GM23338 (cell line): Measurements from ENCODE around the gene KCNC4. TPM values are rescaled to one million over a fixed set of nuclear protein-coding genes. Genes with fewer than 3 reads are reported as not detected.

Experiments used
- ATAC-seq: fragments of 200-7000 bp; cut with Tn5 transposase; 3 replicates; pipeline ENCODE4 v1.9.1; 2020
- DNase-seq: peaks from one replicate; pipeline ENCODE4 v3.0.0-alpha.2; 2015; ENCODE audit warnings: low spot score
- H2AFZ ChIP-seq: fragments of 200-600 bp; sonication (generic); 2 replicates; pipeline ENCODE4 v1.8.0; 2016; ENCODE audit warnings: antibody characterized with exemption, mild to moderate bottlenecking, moderate library complexity
- H3F3A ChIP-seq: fragments of 200-600 bp; sonication (generic); replicated peaks from 2 replicates; pipeline ENCODE4 v1.8.0; 2017; ENCODE audit warnings: antibody characterized with exemption, mixed run types, low read depth
- H3K27ac ChIP-seq: fragments of 200-600 bp; sonication (generic); 2 replicates; pipeline ENCODE4 v1.6.1; 2016; ENCODE audit warnings: low read depth
- H3K27me3 ChIP-seq: fragments of 200-600 bp; sonication (generic); 2 replicates; pipeline ENCODE4 v1.8.0; 2016; ENCODE audit warnings: mild to moderate bottlenecking, mixed run types, moderate library complexity; ENCODE audit not compliant: insufficient read depth
- H3K36me3 ChIP-seq: fragments of 200-600 bp; sonication (generic); 2 replicates; pipeline ENCODE4 v1.8.0; 2016; ENCODE audit warnings: mild to moderate bottlenecking; ENCODE audit not compliant: insufficient read depth
- H3K4me1 ChIP-seq: fragments of 200-600 bp; sonication (generic); 2 replicates; pipeline ENCODE4 v1.8.0; 2016; ENCODE audit warnings: mild to moderate bottlenecking, moderate library complexity; ENCODE audit not compliant: insufficient read depth
- H3K4me2 ChIP-seq: fragments of 200-600 bp; sonication (generic); 2 replicates; pipeline ENCODE4 v1.7.1; 2017; ENCODE audit warnings: mixed run types
- H3K4me3 ChIP-seq: fragments of 200-600 bp; sonication (generic); 2 replicates; pipeline ENCODE4 v1.6.1; 2016; ENCODE audit warnings: mixed run types
- H3K79me2 ChIP-seq: fragments of 200-600 bp; sonication (generic); replicated peaks from 2 replicates; pipeline ENCODE4 v1.8.0; 2017; ENCODE audit warnings: mild to moderate bottlenecking; ENCODE audit not compliant: insufficient read depth
- H3K9me2 ChIP-seq: fragments of 200-600 bp; sonication (generic); 2 replicates; pipeline ENCODE4 v1.8.0; 2017; ENCODE audit not compliant: insufficient read depth
- H4K20me1 ChIP-seq: fragments of 200-600 bp; sonication (generic); replicated peaks from 2 replicates; pipeline ENCODE4 v1.8.0; 2017; ENCODE audit warnings: mild to moderate bottlenecking; ENCODE audit not compliant: insufficient read depth
- H3K27ac Mint-ChIP-seq: 2 replicates; pipeline ENCODE4 v1.8.0; 2020; ENCODE audit warnings: inconsistent platforms, mild to moderate bottlenecking, moderate library complexity, mixed read lengths
- H3K27me3 Mint-ChIP-seq: 3 replicates; pipeline ENCODE4 v1.8.0; 2022; ENCODE audit warnings: low read depth, mild to moderate bottlenecking, moderate library complexity, mixed read lengths, inconsistent platforms; ENCODE audit not compliant: insufficient read depth, poor library complexity
- H3K36me3 Mint-ChIP-seq: 3 replicates; pipeline ENCODE4 v1.8.0; 2021; ENCODE audit warnings: low read depth, mild to moderate bottlenecking, inconsistent platforms, moderate library complexity, mixed read lengths
- H3K4me1 Mint-ChIP-seq: 3 replicates; pipeline ENCODE4 v1.8.0; 2020; ENCODE audit warnings: mild to moderate bottlenecking, inconsistent platforms, mixed read lengths
- H3K4me3 Mint-ChIP-seq: 3 replicates; pipeline ENCODE4 v1.8.0; 2021; ENCODE audit warnings: moderate library complexity, mild to moderate bottlenecking, inconsistent platforms, mixed read lengths
- H3K9me3 Mint-ChIP-seq: 3 replicates; pipeline ENCODE4 v1.8.0; 2020; ENCODE audit warnings: moderate library complexity, mild to moderate bottlenecking, inconsistent platforms, mixed read lengths
- CREB1 ChIP-seq: fragments of 250-450 bp; sonication (Bioruptor Pico); IDR thresholded peaks from 2 replicates; pipeline ENCODE4 v1.5.0; 2020; ENCODE audit warnings: low read depth, mild to moderate bottlenecking, moderate library complexity
- EZH2 ChIP-seq: fragments of 200-600 bp; sonication (generic); IDR thresholded peaks from one replicate; pipeline ENCODE4 v1.8.0; 2017; ENCODE audit warnings: antibody characterized with exemption, mild to moderate bottlenecking, low read depth; ENCODE audit not compliant: unreplicated experiment
- POLR2AphosphoS5 ChIP-seq: IDR thresholded peaks from 2 replicates; pipeline ENCODE4 v1.6.1; 2016; ENCODE audit warnings: antibody characterized with exemption, low read depth
- polyA plus RNA-seq: library from polyadenylated mRNA; unstranded; fragments of >200 nt; fragmentation: Nextera tagmentation; extraction: Ambion mirVana; gene quantifications from 2 replicates; pipeline ENCODE4 v1.2.1, GENCODE V29; 2016
- total RNA-seq: library from RNA; depleted of rRNA; stranded (reverse); fragments of >200 nt; shearing (Covaris generic); gene quantifications from 2 replicates; pipeline ENCODE4 v1.2.3, GENCODE V29; 2014
- TF ChIP-seq, protein P1 (sequence below): IDR thresholded peaks from one replicate; pipeline ENCODE4 v1.6.1; 2018; ENCODE audit warnings: antibody characterized with exemption; ENCODE audit not compliant: unreplicated experiment
- TF ChIP-seq, protein P2 (sequence below): fragments of 250-450 bp; sonication (Bioruptor Pico); IDR thresholded peaks from 2 replicates; pipeline ENCODE4 v1.5.0; 2020; ENCODE audit warnings: mild to moderate bottlenecking, moderate library complexity

KCNC4 gene
- total and polyA plus RNA-seq, 2 experiments from 2014 or later = 3.5 to 10.7 TPM

DNA sequence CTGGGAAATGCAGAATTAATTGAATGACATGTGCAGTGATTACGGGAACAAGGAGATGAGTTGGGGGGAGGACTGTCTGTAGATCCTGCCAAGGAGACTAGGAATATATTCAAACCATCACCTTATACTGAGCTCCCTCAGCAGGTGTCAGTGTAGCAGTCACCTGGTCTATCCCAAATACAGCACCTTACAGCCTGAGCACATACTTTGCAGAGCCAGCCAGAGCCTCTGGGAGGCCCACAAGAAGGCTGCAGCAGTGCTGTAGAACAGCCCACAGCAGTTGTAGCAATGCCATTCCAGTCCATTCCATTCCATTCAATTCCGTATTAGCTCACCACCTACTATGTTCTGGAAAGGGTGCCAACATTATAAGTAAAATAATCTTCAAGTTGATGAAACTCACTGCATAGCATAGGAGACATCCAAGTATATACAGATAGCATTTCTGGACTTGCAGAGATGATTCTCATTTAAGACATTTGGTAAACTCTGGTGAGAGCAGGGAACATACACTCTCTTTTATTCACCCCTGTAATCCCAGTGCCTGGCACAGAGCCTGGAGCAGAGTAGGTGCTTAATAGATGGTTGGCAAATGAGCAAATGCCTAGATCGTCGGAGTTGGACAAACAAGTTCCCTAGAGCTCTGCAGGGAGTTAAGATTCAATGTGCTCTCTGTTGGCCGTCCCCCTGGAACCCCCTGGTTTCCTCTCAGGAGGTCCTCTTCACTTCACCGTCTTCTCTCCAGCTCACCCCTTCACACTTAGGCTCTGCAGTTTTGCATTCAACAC lies 44.7 kb downstream of the KCNC4 start:
- Histone ChIP-seq H3K4me1 (no peaks in the 10 kb centered on the region; the same call in 1 of the 2 replicates), H3K36me3 (no peaks in the 10 kb centered on the region), H4K20me1 (no peaks in the 10 kb centered on the region), H3F3A (no peaks in the 10 kb centered on the region), H2AFZ (no peak overlapping the region), H3K27ac (no peak overlapping the region), H3K9me2 (peaks cover 8% of the 10 kb centered on the region; the same call in 1 of the 2 replicates), H3K4me2 (no peak overlapping the region), H3K27me3 (no peaks in the 10 kb centered on the region), H3K4me3 (no peak overlapping the region), H3K79me2 (no peaks in the 10 kb centered on the region)
- H3K4me1 Mint-ChIP-seq = peaks cover 8% of the 10 kb centered on the region; the same call in 2 of the 3 replicates
- ATAC-seq (peak; percentile 56), DNase-seq (no peak)
- no peaks in the 10 kb centered on the region for H3K9me3 Mint-ChIP-seq
- no peaks in the 10 kb centered on the region for H3K36me3 Mint-ChIP-seq
- H3K4me3 Mint-ChIP-seq = no peak overlapping the region
- TF ChIP-seq, protein P1, sequence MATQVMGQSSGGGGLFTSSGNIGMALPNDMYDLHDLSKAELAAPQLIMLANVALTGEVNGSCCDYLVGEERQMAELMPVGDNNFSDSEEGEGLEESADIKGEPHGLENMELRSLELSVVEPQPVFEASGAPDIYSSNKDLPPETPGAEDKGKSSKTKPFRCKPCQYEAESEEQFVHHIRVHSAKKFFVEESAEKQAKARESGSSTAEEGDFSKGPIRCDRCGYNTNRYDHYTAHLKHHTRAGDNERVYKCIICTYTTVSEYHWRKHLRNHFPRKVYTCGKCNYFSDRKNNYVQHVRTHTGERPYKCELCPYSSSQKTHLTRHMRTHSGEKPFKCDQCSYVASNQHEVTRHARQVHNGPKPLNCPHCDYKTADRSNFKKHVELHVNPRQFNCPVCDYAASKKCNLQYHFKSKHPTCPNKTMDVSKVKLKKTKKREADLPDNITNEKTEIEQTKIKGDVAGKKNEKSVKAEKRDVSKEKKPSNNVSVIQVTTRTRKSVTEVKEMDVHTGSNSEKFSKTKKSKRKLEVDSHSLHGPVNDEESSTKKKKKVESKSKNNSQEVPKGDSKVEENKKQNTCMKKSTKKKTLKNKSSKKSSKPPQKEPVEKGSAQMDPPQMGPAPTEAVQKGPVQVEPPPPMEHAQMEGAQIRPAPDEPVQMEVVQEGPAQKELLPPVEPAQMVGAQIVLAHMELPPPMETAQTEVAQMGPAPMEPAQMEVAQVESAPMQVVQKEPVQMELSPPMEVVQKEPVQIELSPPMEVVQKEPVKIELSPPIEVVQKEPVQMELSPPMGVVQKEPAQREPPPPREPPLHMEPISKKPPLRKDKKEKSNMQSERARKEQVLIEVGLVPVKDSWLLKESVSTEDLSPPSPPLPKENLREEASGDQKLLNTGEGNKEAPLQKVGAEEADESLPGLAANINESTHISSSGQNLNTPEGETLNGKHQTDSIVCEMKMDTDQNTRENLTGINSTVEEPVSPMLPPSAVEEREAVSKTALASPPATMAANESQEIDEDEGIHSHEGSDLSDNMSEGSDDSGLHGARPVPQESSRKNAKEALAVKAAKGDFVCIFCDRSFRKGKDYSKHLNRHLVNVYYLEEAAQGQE = no peak
- TF ChIP-seq CREB1 (no peak), POLR2AphosphoS5 (no peak), EZH2 (no peak)
- TF ChIP-seq, protein P2, sequence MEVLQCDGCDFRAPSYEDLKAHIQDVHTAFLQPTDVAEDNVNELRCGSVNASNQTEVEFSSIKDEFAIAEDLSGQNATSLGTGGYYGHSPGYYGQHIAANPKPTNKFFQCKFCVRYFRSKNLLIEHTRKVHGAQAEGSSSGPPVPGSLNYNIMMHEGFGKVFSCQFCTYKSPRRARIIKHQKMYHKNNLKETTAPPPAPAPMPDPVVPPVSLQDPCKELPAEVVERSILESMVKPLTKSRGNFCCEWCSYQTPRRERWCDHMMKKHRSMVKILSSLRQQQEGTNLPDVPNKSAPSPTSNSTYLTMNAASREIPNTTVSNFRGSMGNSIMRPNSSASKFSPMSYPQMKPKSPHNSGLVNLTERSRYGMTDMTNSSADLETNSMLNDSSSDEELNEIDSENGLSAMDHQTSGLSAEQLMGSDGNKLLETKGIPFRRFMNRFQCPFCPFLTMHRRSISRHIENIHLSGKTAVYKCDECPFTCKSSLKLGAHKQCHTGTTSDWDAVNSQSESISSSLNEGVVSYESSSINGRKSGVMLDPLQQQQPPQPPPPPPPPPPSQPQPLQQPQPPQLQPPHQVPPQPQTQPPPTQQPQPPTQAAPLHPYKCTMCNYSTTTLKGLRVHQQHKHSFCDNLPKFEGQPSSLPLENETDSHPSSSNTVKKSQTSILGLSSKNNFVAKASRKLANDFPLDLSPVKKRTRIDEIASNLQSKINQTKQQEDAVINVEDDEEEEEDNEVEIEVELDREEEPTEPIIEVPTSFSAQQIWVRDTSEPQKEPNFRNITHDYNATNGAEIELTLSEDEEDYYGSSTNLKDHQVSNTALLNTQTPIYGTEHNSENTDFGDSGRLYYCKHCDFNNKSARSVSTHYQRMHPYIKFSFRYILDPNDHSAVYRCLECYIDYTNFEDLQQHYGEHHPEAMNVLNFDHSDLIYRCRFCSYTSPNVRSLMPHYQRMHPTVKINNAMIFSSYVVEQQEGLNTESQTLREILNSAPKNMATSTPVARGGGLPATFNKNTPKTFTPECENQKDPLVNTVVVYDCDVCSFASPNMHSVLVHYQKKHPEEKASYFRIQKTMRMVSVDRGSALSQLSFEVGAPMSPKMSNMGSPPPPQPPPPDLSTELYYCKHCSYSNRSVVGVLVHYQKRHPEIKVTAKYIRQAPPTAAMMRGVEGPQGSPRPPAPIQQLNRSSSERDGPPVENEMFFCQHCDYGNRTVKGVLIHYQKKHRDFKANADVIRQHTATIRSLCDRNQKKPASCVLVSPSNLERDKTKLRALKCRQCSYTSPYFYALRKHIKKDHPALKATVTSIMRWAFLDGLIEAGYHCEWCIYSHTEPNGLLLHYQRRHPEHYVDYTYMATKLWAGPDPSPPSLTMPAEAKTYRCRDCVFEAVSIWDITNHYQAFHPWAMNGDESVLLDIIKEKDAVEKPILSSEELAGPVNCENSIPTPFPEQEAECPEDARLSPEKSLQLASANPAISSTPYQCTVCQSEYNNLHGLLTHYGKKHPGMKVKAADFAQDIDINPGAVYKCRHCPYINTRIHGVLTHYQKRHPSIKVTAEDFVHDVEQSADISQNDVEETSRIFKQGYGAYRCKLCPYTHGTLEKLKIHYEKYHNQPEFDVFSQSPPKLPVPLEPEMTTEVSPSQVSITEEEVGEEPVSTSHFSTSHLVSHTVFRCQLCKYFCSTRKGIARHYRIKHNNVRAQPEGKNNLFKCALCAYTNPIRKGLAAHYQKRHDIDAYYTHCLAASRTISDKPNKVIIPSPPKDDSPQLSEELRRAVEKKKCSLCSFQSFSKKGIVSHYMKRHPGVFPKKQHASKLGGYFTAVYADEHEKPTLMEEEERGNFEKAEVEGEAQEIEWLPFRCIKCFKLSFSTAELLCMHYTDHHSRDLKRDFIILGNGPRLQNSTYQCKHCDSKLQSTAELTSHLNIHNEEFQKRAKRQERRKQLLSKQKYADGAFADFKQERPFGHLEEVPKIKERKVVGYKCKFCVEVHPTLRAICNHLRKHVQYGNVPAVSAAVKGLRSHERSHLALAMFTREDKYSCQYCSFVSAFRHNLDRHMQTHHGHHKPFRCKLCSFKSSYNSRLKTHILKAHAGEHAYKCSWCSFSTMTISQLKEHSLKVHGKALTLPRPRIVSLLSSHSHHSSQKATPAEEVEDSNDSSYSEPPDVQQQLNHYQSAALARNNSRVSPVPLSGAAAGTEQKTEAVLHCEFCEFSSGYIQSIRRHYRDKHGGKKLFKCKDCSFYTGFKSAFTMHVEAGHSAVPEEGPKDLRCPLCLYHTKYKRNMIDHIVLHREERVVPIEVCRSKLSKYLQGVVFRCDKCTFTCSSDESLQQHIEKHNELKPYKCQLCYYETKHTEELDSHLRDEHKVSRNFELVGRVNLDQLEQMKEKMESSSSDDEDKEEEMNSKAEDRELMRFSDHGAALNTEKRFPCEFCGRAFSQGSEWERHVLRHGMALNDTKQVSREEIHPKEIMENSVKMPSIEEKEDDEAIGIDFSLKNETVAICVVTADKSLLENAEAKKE = no peak
- no peak overlapping the region for H3K27ac Mint-ChIP-seq
- H3K27me3 Mint-ChIP-seq = peaks cover 13% of the 10 kb centered on the region
